Liver (tissue), 9 donors: ENCODE results near the gene OPA3. TPM values are rescaled to one million over a fixed set of nuclear protein-coding genes. Genes with fewer than 3 reads are reported as not detected.
A peak's percentile ranks its signal among the peaks of the same experiment; 100 is the strongest.

Source experiments
- DNase-seq: peaks from one replicate; pipeline ENCODE4 v3.0.0-alpha.2; 2017; ENCODE audit warnings: low spot score
- H3K27ac ChIP-seq, 2 donors: one replicate each; pipeline ENCODE4 v1.7.0; 2013; ENCODE audit warnings: inconsistent platforms in 2 of 2, low read length in 2 of 2, control low read depth in 1 of 2, low read depth in 1 of 2, mild to moderate bottlenecking in 1 of 2
- H3K27me3 ChIP-seq, 4 donors: one replicate each; pipeline versions ENCODE4 v1.6.1 to v1.7.0; 2013; ENCODE audit warnings: low read length in 3 of 4, inconsistent platforms in 1 of 4, mild to moderate bottlenecking in 1 of 4, moderate library complexity in 1 of 4; ENCODE audit not compliant: control insufficient read depth in 4 of 4, insufficient read depth in 4 of 4
- H3K36me3 ChIP-seq, 4 donors: one replicate each; pipeline versions ENCODE4 v1.6.1 to v1.7.0; 2013; ENCODE audit warnings: low read length in 3 of 4, mild to moderate bottlenecking in 3 of 4, low read depth in 1 of 4, moderate library complexity in 1 of 4; ENCODE audit not compliant: control insufficient read depth in 4 of 4, insufficient read depth in 3 of 4
- H3K4me1 ChIP-seq, 4 donors: one replicate each; pipeline versions ENCODE4 v1.6.1 to v1.7.0; 2013; ENCODE audit warnings: low read length in 3 of 4, mild to moderate bottlenecking in 3 of 4, moderate library complexity in 1 of 4; ENCODE audit not compliant: control insufficient read depth in 4 of 4, insufficient read depth in 4 of 4
- H3K4me3 ChIP-seq, 3 donors: one replicate each; pipeline versions ENCODE4 v1.6.1 to v1.7.0; 2013; ENCODE audit warnings: low read length in 3 of 3, control low read depth in 1 of 3, low read depth in 1 of 3, mild to moderate bottlenecking in 1 of 3
- H3K9ac ChIP-seq, 2 donors: one replicate each; pipeline ENCODE4 v1.7.0; 2013; ENCODE audit warnings: low read length in 2 of 2, mild to moderate bottlenecking in 2 of 2, moderate library complexity in 2 of 2, control low read depth in 1 of 2, low read depth in 1 of 2
- H3K9me3 ChIP-seq, 4 donors: one replicate each; pipeline versions ENCODE4 v1.6.1 to v1.7.0; 2013; ENCODE audit warnings: low read length in 3 of 4; ENCODE audit not compliant: control insufficient read depth in 4 of 4
- EGR1 ChIP-seq, 2 donors: IDR thresholded peaks; 2 replicates each; pipeline ENCODE4 v1.6.1; 2016 to 2018; ENCODE audit warnings: antibody characterized with exemption in 2 of 2, low read depth in 2 of 2
- FOXA1 ChIP-seq: IDR thresholded peaks from 2 replicates; pipeline ENCODE4 v1.6.1; 2016; ENCODE audit warnings: antibody characterized with exemption
- FOXA2 ChIP-seq: IDR thresholded peaks from 2 replicates; pipeline ENCODE4 v1.6.1; 2016; ENCODE audit warnings: antibody characterized with exemption
- HNF4A ChIP-seq, 2 donors: conservative IDR thresholded peaks; 2 replicates each; pipeline ENCODE4 v1.6.1; 2016; ENCODE audit warnings: antibody characterized with exemption in 2 of 2, mild to moderate bottlenecking in 2 of 2
- HNF4G ChIP-seq: IDR thresholded peaks from 2 replicates; pipeline ENCODE4 v1.6.1; 2016; ENCODE audit warnings: antibody characterized with exemption
- NR2F2 ChIP-seq: IDR thresholded peaks from 2 replicates; pipeline ENCODE4 v1.6.1; 2016; ENCODE audit warnings: antibody characterized with exemption
- RAD21 ChIP-seq, 2 donors: IDR thresholded peaks; 2 replicates each; pipeline ENCODE4 v1.6.1; 2016; ENCODE audit warnings: antibody characterized with exemption in 2 of 2, mild to moderate bottlenecking in 2 of 2
- RXRA ChIP-seq, 2 donors: IDR thresholded peaks; 2 replicates each; pipeline ENCODE4 v1.6.1; 2017 to 2018; ENCODE audit warnings: antibody characterized with exemption in 2 of 2, mild to moderate bottlenecking in 1 of 2
- TAF1 ChIP-seq: conservative IDR thresholded peaks from 2 replicates; pipeline ENCODE4 v1.6.1; 2016; ENCODE audit warnings: antibody characterized with exemption, mild to moderate bottlenecking
- YY1 ChIP-seq: IDR thresholded peaks from 2 replicates; pipeline ENCODE4 v1.6.1; 2016; ENCODE audit warnings: antibody characterized with exemption, mild to moderate bottlenecking
- WGBS: extraction: QIAGEN DNeasy Blood & Tissue Kit; methylation state at CpG from one replicate; pipeline ENCODE4 v1.1.7; 2013; 5-methylcytosine and 5-hydroxymethylcytosine counted together
- polyA plus RNA-seq, 2 donors: library from polyadenylated mRNA; stranded (reverse) in 1 of 2; unstranded in 1 of 2; fragments of 200-250 nt in 1 of 2; fragments of >200 nt in 1 of 2; fragmentation: Nextera tagmentation in 1 of 2; extraction: Ambion mirVana in 1 of 2; gene quantifications; one replicate each; pipeline versions ENCODE4 v1.2.1 to v1.2.3, GENCODE V29; 2013 to 2015
- total RNA-seq, 2 donors: library from RNA; depleted of rRNA; stranded (reverse); fragments of >200 nt; gene quantifications; one replicate each; pipeline ENCODE4 v1.2.3, GENCODE V29; 2014
- TF ChIP-seq, protein P1 (sequence below): IDR thresholded peaks from 2 replicates; pipeline ENCODE4 v1.6.1; 2016; ENCODE audit warnings: antibody characterized with exemption
- TF ChIP-seq, protein P2 (sequence below): fragments of 150-350 bp; IDR thresholded peaks from 2 replicates; pipeline ENCODE4 v1.5.1; 2017; ENCODE audit warnings: improper control_type of control experiment, low read depth, low read length; ENCODE audit not compliant: missing input control
- TF ChIP-seq, protein P3 (sequence below): IDR thresholded peaks from 2 replicates; pipeline ENCODE4 v1.6.1; 2016; ENCODE audit warnings: antibody characterized with exemption
- TF ChIP-seq, protein P4 (sequence below): IDR thresholded peaks from 2 replicates; pipeline ENCODE4 v1.6.1; 2016; ENCODE audit warnings: antibody characterized with exemption
- donor health status: healthy.
- donor health status: healthy.
- donor health status: healthy.
- donor health status: healthy.
- donor health status: healthy.

The OPA3 gene
- total and polyA plus RNA-seq, 4 donors, result 3.8 to 9.4 (median 6.2) TPM

DNA sequence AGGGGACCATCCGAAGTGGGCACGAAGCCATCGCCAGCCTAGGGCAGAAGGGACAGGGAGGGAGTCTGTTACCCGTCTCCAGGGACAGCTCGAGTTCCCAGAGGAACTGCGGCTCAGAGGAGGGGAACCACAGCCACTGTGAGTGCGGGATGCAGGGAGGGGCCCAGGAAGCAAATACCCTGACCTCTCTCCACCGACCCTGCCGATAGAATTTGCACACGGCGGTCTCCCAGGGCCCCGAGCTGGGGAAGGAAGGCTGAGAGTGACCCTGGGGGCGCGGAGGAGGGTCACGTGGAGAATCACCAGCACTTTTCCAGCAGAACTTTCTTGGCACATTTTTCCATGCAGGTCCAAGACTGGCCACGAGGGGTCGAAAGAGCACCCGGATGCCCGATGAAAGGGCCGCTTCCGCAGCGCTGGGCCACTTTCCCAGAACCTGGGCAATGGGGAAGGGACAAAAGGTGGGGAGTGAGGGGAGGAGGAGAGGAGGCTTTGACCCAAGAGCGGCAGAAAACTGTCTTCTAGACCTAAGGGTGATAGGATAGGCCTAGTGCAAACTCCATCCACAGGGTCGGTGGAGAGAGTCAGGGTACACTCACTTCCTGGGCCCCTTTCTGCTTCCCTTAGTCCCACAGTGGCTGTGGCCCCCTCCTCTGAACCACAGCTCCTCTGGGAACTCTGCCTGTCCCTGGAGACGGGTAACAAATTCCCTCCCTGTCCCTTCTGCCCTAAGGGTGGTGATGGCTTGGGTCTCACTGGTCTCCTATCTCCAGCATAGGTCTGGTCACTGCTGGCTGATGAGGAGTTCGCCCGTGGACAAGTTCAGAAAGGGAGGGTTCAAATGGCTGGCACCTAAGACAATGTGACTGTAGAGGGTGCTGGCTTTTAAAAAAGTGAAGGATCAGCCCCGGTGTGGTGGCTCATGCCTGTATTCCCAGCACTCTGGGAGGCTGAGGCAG, 22.7 kb upstream of the OPA3 start:
- Histone ChIP-seq H3K27ac (peak overlapping the region in 1 of 2 donors; percentile 6), H3K4me3 (no peak overlapping the region), H3K9ac (peak overlapping the region in 1 of 2 donors; percentile 33), H3K27me3 (peaks cover 0 to 2% (median 0%) of the 10 kb centered on the region in 4 donors), H3K9me3 (no peaks in the 10 kb centered on the region), H3K4me1 (peaks cover 0 to 10% (median 3%) of the 10 kb centered on the region in 4 donors), H3K36me3 (peaks cover 0 to 4% (median 0%) of the 10 kb centered on the region in 4 donors)
- WGBS, result 16% methylated on average over 28 of the region's 28 CpGs
- peak; percentile 73 for DNase-seq
- TF ChIP-seq RAD21 (IDR thresholded peaks at IDR 0.05), result peak; percentile 78 to 87
- no peak for TF ChIP-seq HNF4G
- TF ChIP-seq NR2F2, result peak; percentile 58
- TF ChIP-seq, protein P1, sequence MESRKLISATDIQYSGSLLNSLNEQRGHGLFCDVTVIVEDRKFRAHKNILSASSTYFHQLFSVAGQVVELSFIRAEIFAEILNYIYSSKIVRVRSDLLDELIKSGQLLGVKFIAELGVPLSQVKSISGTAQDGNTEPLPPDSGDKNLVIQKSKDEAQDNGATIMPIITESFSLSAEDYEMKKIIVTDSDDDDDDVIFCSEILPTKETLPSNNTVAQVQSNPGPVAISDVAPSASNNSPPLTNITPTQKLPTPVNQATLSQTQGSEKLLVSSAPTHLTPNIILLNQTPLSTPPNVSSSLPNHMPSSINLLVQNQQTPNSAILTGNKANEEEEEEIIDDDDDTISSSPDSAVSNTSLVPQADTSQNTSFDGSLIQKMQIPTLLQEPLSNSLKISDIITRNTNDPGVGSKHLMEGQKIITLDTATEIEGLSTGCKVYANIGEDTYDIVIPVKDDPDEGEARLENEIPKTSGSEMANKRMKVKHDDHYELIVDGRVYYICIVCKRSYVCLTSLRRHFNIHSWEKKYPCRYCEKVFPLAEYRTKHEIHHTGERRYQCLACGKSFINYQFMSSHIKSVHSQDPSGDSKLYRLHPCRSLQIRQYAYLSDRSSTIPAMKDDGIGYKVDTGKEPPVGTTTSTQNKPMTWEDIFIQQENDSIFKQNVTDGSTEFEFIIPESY, result no peak
- TF ChIP-seq, protein P2, sequence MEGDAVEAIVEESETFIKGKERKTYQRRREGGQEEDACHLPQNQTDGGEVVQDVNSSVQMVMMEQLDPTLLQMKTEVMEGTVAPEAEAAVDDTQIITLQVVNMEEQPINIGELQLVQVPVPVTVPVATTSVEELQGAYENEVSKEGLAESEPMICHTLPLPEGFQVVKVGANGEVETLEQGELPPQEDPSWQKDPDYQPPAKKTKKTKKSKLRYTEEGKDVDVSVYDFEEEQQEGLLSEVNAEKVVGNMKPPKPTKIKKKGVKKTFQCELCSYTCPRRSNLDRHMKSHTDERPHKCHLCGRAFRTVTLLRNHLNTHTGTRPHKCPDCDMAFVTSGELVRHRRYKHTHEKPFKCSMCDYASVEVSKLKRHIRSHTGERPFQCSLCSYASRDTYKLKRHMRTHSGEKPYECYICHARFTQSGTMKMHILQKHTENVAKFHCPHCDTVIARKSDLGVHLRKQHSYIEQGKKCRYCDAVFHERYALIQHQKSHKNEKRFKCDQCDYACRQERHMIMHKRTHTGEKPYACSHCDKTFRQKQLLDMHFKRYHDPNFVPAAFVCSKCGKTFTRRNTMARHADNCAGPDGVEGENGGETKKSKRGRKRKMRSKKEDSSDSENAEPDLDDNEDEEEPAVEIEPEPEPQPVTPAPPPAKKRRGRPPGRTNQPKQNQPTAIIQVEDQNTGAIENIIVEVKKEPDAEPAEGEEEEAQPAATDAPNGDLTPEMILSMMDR, result peak; percentile 87
- no peak for TF ChIP-seq FOXA2
- peak in 1 of 2 donors; percentile 31 for TF ChIP-seq RXRA (IDR thresholded peaks at IDR 0.05)

DNA sequence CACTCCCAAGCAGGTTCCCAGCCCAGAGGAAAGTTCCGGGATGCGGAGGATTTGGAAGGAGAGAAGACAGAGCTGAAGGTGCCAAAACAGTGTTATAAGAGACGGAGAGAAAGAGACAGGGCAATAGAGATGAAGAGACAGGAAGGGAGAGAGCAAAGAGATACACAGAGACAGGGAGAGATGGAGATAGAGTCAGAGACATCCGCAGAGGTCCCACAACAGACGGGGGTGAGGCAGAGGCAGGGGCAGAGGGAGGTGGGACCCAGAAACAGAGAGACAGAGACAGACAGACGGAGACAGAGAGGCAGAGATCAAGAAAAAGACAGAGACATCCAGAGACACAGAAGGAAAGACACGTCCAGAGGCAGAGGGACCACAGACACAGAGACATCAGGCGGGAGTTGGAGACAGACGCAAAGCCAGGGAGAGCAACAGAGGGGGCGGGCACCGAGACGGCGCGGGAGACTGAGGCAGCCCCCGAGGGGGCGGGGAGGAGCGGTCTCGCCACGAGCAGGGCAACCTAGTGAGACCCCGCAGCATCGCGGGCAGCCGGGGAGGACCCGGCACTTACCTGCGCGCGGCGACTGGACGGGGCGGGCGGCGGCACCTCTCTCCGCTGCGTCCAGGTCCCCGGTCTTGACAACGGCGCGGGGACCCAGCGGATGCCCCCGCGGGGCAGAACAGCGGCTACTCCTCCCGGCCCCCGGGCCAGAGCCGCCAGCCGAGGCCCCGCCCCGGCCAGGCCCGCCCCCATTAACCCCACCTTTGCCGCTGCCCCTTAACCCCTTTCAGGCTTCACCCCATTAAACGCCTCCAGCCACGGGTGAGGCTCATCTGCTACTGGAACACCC, 17.1 kb upstream of the OPA3 start, which contains the start of gene GPR4:
Gene GPR4, minus strand, starts transcription at position 689 of the 851 bp plus-strand sequence. CDS start 10,346 bp downstream, outside the sequence.
- WGBS, result 5% methylated on average over 52 of the region's 52 CpGs
- H3K27me3 ChIP-seq, result peaks cover 0 to 7% (median 5%) of the 10 kb centered on the region in 4 donors
- H3K4me1 ChIP-seq, result peaks cover 0 to 11% (median under 1%) of the 10 kb centered on the region in 4 donors

More for the DNA sequence above, 17.1 kb upstream of the OPA3 start, which contains the start of gene GPR4:
- TF ChIP-seq NR2F2 (no peak), TAF1 (no peak), YY1 (no peak), FOXA1 (no peak), HNF4A (conservative IDR thresholded peaks at IDR 0.05) (no peak), EGR1 (IDR thresholded peaks at IDR 0.05; ENCODE audit: low read depth in 2 of 2) (no peak)
- TF ChIP-seq, protein P3, sequence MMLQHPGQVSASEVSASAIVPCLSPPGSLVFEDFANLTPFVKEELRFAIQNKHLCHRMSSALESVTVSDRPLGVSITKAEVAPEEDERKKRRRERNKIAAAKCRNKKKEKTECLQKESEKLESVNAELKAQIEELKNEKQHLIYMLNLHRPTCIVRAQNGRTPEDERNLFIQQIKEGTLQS, result no peak
- TF ChIP-seq, protein P4, sequence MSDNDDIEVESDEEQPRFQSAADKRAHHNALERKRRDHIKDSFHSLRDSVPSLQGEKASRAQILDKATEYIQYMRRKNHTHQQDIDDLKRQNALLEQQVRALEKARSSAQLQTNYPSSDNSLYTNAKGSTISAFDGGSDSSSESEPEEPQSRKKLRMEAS, result no peak
- DNase-seq, result no peak
- H3K9ac ChIP-seq, result peak within 1 kb of the TSS in 1 of 2 donors; percentile 31
- no peaks in the 10 kb centered on the region for H3K36me3 ChIP-seq
- H3K9me3 ChIP-seq, result no peaks in the 10 kb centered on the region
- peak within 1 kb of the TSS; percentile 46 to 48 for H3K27ac ChIP-seq
- H3K4me3 ChIP-seq, result peak within 1 kb of the TSS; percentile 11 to 47 (median 47)
